Endothelial cell of umbilical vein (primary cell): ENCODE data around the gene RPS6KL1. TPM values are rescaled to one million over a fixed set of nuclear protein-coding genes. Genes with fewer than 3 reads are reported as not detected.

Experiments used
- BruUV-seq: library from RNA; stranded (reverse); fragments of 400-500 nt; replicated peaks from 2 replicates; lab custom pipeline; 2021; lab: Mats Ljungman, UMichigan
- CTCF ChIA-PET: fragments of 300-600, 350-600 bp; sonication (Branson Sonifier 250); formaldehyde crosslinking; loops from one replicate; lab custom pipeline; 2021; ENCODE audit warnings: antibody characterized with exemption, inconsistent platforms; lab: Charles Lee
- POLR2A ChIA-PET: fragments of 300-600, 350-600 bp; sonication (Branson Sonifier 250); formaldehyde crosslinking; loops from one replicate; lab custom pipeline; 2021; ENCODE audit warnings: antibody characterized with exemption, inconsistent platforms; lab: Charles Lee
- DNase-seq: peaks from one replicate; pipeline ENCODE4 v3.0.0-alpha.2; 2011; ENCODE audit warnings: low read depth, low spot score
- FAIRE-seq: peaks from 2 replicates; lab custom pipeline; 2011; peaks lifted over from hg19 to GRCh38; lab: Jason Lieb, UNC
- H2AFZ ChIP-seq: 2 replicates; pipeline ENCODE4 v1.6.0; 2012; ENCODE audit warnings: low read depth, low read length, control low read depth, inconsistent platforms
- H3K27ac ChIP-seq: 2 replicates; pipeline ENCODE4 v1.5.1; 2011; ENCODE audit warnings: low read depth, mild to moderate bottlenecking, control low read depth, low read length, moderate library complexity; ENCODE audit not compliant: insufficient read depth
- H3K27me3 ChIP-seq, 2 experiments: 2 replicates each; pipeline versions ENCODE4 v1.6.0 to v1.6.1; 2011; ENCODE audit warnings: low read length in 2 of 2, mixed read lengths in 1 of 2; ENCODE audit not compliant: control insufficient read depth in 2 of 2, insufficient read depth in 2 of 2
- H3K36me3 ChIP-seq, 2 experiments: 2 replicates in 1 of 2; 3 replicates in 1 of 2; pipeline ENCODE4 v1.5.1; 2011; ENCODE audit warnings: low read length in 2 of 2, mild to moderate bottlenecking in 1 of 2, moderate library complexity in 1 of 2; ENCODE audit not compliant: control insufficient read depth in 2 of 2, insufficient read depth in 2 of 2; ENCODE audit errors: extremely low read depth in 1 of 2
- H3K4me1 ChIP-seq: 3 replicates; pipeline ENCODE4 v1.5.1; 2011; ENCODE audit warnings: mild to moderate bottlenecking, low read length; ENCODE audit not compliant: control insufficient read depth, insufficient read depth; ENCODE audit errors: extremely low read depth
- H3K4me2 ChIP-seq: 2 replicates; pipeline ENCODE4 v1.6.1; 2011; ENCODE audit warnings: low read length, control low read depth, mixed read lengths; ENCODE audit not compliant: insufficient read depth
- H3K4me3 ChIP-seq, 3 experiments: fragments of 200-600 bp in 1 of 3; sonication (generic), shearing (Covaris generic) in 1 of 3; replicated peaks in 1 of 3; 2 replicates each; pipeline ENCODE4 v1.5.1; 2011 to 2016; ENCODE audit warnings: control low read depth in 3 of 3, low read length in 3 of 3, mild to moderate bottlenecking in 2 of 3, inconsistent platforms in 1 of 3, low read depth in 1 of 3, moderate library complexity in 1 of 3; ENCODE audit not compliant: insufficient read depth in 1 of 3
- H3K79me2 ChIP-seq: 2 replicates; pipeline ENCODE4 v1.6.0; 2012; ENCODE audit warnings: low read length, inconsistent platforms; ENCODE audit not compliant: control insufficient read depth, insufficient read depth
- H3K9ac ChIP-seq: replicated peaks from 2 replicates; pipeline ENCODE3; 2011; ENCODE audit warnings: low read length, control low read depth; ENCODE audit not compliant: insufficient read depth; ENCODE audit errors: extremely low read depth
- H3K9me1 ChIP-seq: replicated peaks from 3 replicates; pipeline ENCODE4 v1.6.0; 2011; ENCODE audit warnings: mild to moderate bottlenecking, low read length; ENCODE audit not compliant: control insufficient read depth, insufficient read depth; ENCODE audit errors: extremely low read depth
- H3K9me3 ChIP-seq: replicated peaks from 2 replicates; pipeline ENCODE4 v1.5.1; 2012; ENCODE audit warnings: low read length, inconsistent platforms; ENCODE audit not compliant: control insufficient read depth, insufficient read depth
- H4K20me1 ChIP-seq: replicated peaks from 2 replicates; pipeline ENCODE3; 2011; ENCODE audit warnings: mild to moderate bottlenecking, low read length; ENCODE audit not compliant: control insufficient read depth, insufficient read depth; ENCODE audit errors: extremely low read depth
- EZH2 ChIP-seq: IDR thresholded peaks from 2 replicates; pipeline ENCODE4 v1.6.1; 2012; ENCODE audit warnings: borderline replicate concordance, low read depth, mild to moderate bottlenecking, moderate library complexity, low read length, inconsistent platforms; ENCODE audit not compliant: severe bottlenecking
- FOS ChIP-seq: IDR thresholded peaks from 2 replicates; pipeline ENCODE4 v1.6.1; 2011; ENCODE audit warnings: mild to moderate bottlenecking, low read length, moderate library complexity, borderline replicate concordance; ENCODE audit not compliant: insufficient read depth
- GATA2 ChIP-seq: IDR thresholded peaks from 2 replicates; pipeline ENCODE4 v1.7.0; 2011; ENCODE audit warnings: low read depth, mild to moderate bottlenecking, moderate library complexity, mixed read lengths, low read length; ENCODE audit not compliant: insufficient read length, insufficient read depth
- JUN ChIP-seq: IDR thresholded peaks from 2 replicates; pipeline ENCODE4 v1.6.1; 2011; ENCODE audit warnings: borderline replicate concordance, low read depth; ENCODE audit not compliant: insufficient read length, insufficient read depth
- MAX ChIP-seq: IDR thresholded peaks from 2 replicates; pipeline ENCODE4 v1.6.1; 2011; ENCODE audit not compliant: insufficient read depth, insufficient read length
- MYC ChIP-seq: IDR thresholded peaks from one replicate; pipeline ENCODE4 v1.6.1; 2011; ENCODE audit warnings: mild to moderate bottlenecking, low read depth, low read length
- POLR2A ChIP-seq: IDR thresholded peaks from 2 replicates; pipeline ENCODE4 v1.6.1; 2012; ENCODE audit warnings: low read depth, mild to moderate bottlenecking, control low read depth, low read length
- POLR2AphosphoS5 ChIP-seq: IDR thresholded peaks from 2 replicates; pipeline ENCODE4 v1.6.1; 2012; ENCODE audit warnings: low read depth, mild to moderate bottlenecking, control low read depth, low read length, moderate library complexity; ENCODE audit not compliant: insufficient read depth
- dilution Hi-C: fragments of 300-500 bp; cut with MboI; formaldehyde crosslinking; loops from one replicate; pipeline ENCODE4 v1.15.0; 2019; ENCODE audit warnings: low sequenced_read_pairs; ENCODE audit not compliant: extremely low pct_ligation_motif_present
- intact Hi-C: fragments of 100-400 bp; cut with micrococcal nuclease; formaldehyde crosslinking; loops from one replicate; pipeline ENCODE4 v1.10.0; 2022
- polyA plus RNA-seq, 4 experiments: library from polyadenylated mRNA; depleted of rRNA in 3 of 4; stranded (reverse) in 3 of 4; unstranded in 1 of 4; fragments of >200 nt; gene quantifications; 2 replicates each; pipeline versions ENCODE4 v1.2.1 to v1.2.3, GENCODE V29; 2011 to 2012; ENCODE audit warnings: missing spikeins in 1 of 4
- total RNA-seq: library from RNA; stranded (reverse); gene quantifications from 2 replicates; pipeline ENCODE4 v1.2.3, GENCODE V29; 2021
- TF ChIP-seq, protein P1 (sequence below), 2 donors: IDR thresholded peaks; 1 replicate in 1 of 2; 2 replicates in 1 of 2; pipeline ENCODE4 v1.5.1; 2011; ENCODE audit warnings: low read length in 2 of 2, mild to moderate bottlenecking in 2 of 2, moderate library complexity in 2 of 2, control low read depth in 1 of 2, inconsistent platforms in 1 of 2, low read depth in 1 of 2; ENCODE audit not compliant: insufficient read depth in 1 of 2; ENCODE audit errors: extremely low read depth in 1 of 2

The RPS6KL1 gene
- total and polyA plus RNA-seq, 2 donors (not counting 3 experiments of a cell fraction or from before 2014, with no cell fraction given), result 10.2 to 23.8 TPM

DNA sequence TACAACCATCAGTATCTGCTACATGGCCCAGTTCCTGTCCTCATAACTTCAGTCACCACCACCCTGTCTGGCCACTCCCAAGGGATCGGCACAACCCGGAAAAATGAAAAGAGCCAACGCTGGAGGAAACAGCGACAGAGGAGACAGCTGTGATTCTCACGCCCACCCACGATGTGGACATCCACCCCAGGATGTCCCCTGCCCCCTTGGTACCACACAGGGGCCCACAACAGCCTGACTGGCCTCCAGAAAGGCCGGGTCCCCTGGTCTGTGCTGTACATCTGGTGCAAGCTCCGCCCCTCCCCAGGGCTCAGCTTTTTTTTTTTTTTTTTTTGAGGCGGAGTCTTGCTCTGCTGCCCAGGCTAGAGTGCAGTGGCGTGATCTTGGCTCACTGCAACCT, 12.5 kb downstream of the RPS6KL1 start:
- dilution Hi-C loops, result no loop called here
- TF ChIP-seq, protein P1, sequence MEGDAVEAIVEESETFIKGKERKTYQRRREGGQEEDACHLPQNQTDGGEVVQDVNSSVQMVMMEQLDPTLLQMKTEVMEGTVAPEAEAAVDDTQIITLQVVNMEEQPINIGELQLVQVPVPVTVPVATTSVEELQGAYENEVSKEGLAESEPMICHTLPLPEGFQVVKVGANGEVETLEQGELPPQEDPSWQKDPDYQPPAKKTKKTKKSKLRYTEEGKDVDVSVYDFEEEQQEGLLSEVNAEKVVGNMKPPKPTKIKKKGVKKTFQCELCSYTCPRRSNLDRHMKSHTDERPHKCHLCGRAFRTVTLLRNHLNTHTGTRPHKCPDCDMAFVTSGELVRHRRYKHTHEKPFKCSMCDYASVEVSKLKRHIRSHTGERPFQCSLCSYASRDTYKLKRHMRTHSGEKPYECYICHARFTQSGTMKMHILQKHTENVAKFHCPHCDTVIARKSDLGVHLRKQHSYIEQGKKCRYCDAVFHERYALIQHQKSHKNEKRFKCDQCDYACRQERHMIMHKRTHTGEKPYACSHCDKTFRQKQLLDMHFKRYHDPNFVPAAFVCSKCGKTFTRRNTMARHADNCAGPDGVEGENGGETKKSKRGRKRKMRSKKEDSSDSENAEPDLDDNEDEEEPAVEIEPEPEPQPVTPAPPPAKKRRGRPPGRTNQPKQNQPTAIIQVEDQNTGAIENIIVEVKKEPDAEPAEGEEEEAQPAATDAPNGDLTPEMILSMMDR (IDR thresholded peaks at IDR 0.05; ENCODE audit: extremely low read depth in 1 of 2, insufficient read depth in 1 of 2, low read depth in 1 of 2, low read length in 2 of 2), result no peak
- TF ChIP-seq JUN (no peak), POLR2AphosphoS5 (no peak), MYC (no peak), EZH2 (no peak), MAX (no peak), POLR2A (no peak), FOS (no peak), GATA2 (no peak)
- H3K36me3 ChIP-seq, result no peaks in the 10 kb centered on the region
- no peaks in the 10 kb centered on the region for H3K79me2 ChIP-seq
- FAIRE-seq (no peak), DNase-seq (no peak)
- no peak overlapping the region for H3K4me2 ChIP-seq
- H3K4me1 ChIP-seq, result peaks cover 7% of the 10 kb centered on the region
- no peaks in the 10 kb centered on the region for H3K9me1 ChIP-seq
- intact Hi-C loops, result no loop called here
- H3K27ac ChIP-seq, result no peak overlapping the region
- ChIA-PET POLR2A (interaction anchor here (0.6 kb wide), 1 partner anchor 118 kb away, joined by 5 read pairs; no protein-coding TSS in a partner anchor), CTCF (interaction anchor here (1.0 to 7.0 kb wide), 3 partner anchors 32 to 178 kb away, joined by 3 to 468 read pairs (median 29); no protein-coding TSS in a partner anchor)
- H2AFZ ChIP-seq, result no peak overlapping the region
- no peaks in the 10 kb centered on the region for H4K20me1 ChIP-seq
- BruUV-seq, result no TSS peak
- no peaks in the 10 kb centered on the region for H3K9me3 ChIP-seq
- H3K27me3 ChIP-seq, result no peaks in the 10 kb centered on the region
- no peak overlapping the region for H3K4me3 ChIP-seq
- H3K9ac ChIP-seq, result no peak overlapping the region
